Cardiac septum (tissue), 1 donor: ENCODE results near the gene CDK14. TPM values are rescaled to one million over a fixed set of nuclear protein-coding genes. Genes with fewer than 3 reads are reported as not detected.

Experiments used
- DNase-seq: peaks from one replicate; pipeline ENCODE4 v3.0.0-alpha.2; 2020; ENCODE audit warnings: low spot score
- intact Hi-C: fragments of 100-400 bp; cut with DNase I; formaldehyde crosslinking; loops from one replicate; pipeline ENCODE4 v1.14.0; 2022
- long read RNA-seq: library from polyadenylated mRNA; unstranded; transcript quantifications from one replicate; pipeline ENCODE4 v2.0.0, GENCODE V29; 2021
- total RNA-seq: library from RNA; stranded (reverse); fragmentation: NEBNext Ultra II Directional; extraction: Animal tissue kit (Norgen Biotek cat#: 25700); gene quantifications from one replicate; pipeline ENCODE4 v1.2.1, GENCODE V29; 2021
- donor health status: DM: no; HTN: no; CAD: no.

Gene CDK14
- total RNA-seq, result 25.7 TPM
- long read RNA-seq, full-length matches to known transcripts, result 2 of 20 reads
- long read RNA-seq, partial matches to known transcripts, result 7 of 20 reads
- long read RNA-seq, other reads (novel, unspliced or antisense), result 11 of 20 reads

- intact Hi-C loops, result loop anchor here (2.0 kb wide), 1 partner anchor 29 kb away; no protein-coding TSS in a partner anchor
Measured at GRCh38 chr7:90595801-90596670, at the start of gene CDK14. CDK14 (plus strand) TSS chr7:90596321; CDS start chr7:90596628, 307 bp downstream.

GRCh38 chr7:90551036-90551435 is 45.1 kb upstream of the CDK14 start:
- no peak for DNase-seq
- intact Hi-C loops, result loop anchor here (5.0 kb wide), 1 partner anchor 481 kb away; no protein-coding TSS in a partner anchor

More at GRCh38 chr7:90595801-90596670, at the start of gene CDK14:
- peak; percentile 94 for DNase-seq

GRCh38 chr7:90552521-90552920 is 43.6 kb upstream of the CDK14 start:
- no peak for DNase-seq
- intact Hi-C loops, result loop anchor here (5.0 kb wide), 1 partner anchor 480 kb away; no protein-coding TSS in a partner anchor

- intact Hi-C loops, result no loop called here
- DNase-seq, result no peak
Measured at GRCh38 chr7:90560730-90561129, 35.4 kb upstream of the CDK14 start.

GRCh38 chr7:90563286-90563685 is 32.8 kb upstream of the CDK14 start:
- intact Hi-C loops, result no loop called here
- no peak for DNase-seq

- intact Hi-C loops, result no loop called here
Measured at GRCh38 chr7:90564455-90564854, 31.7 kb upstream of the CDK14 start.

GRCh38 chr7:90568213-90568612 is 27.9 kb upstream of the CDK14 start:
- intact Hi-C loops, result no loop called here
- no peak for DNase-seq

More at GRCh38 chr7:90564455-90564854, 31.7 kb upstream of the CDK14 start:
- no peak for DNase-seq

- DNase-seq, result no peak
- intact Hi-C loops, result no loop called here
Measured at GRCh38 chr7:90569368-90569767, 26.8 kb upstream of the CDK14 start.

- no peak for DNase-seq
- intact Hi-C loops, result no loop called here
Measured at GRCh38 chr7:90570373-90570959, 25.7 kb upstream of the CDK14 start.

- DNase-seq, result no peak
- intact Hi-C loops, result no loop called here
Measured at GRCh38 chr7:90574146-90574819, 21.8 kb upstream of the CDK14 start.

GRCh38 chr7:90574820-90575187 is 21.3 kb upstream of the CDK14 start:
- intact Hi-C loops, result no loop called here
- DNase-seq, result no peak

- DNase-seq, result no peak
- intact Hi-C loops, result no loop called here
Measured at GRCh38 chr7:90579181-90579688, 16.9 kb upstream of the CDK14 start.

- intact Hi-C loops, result no loop called here
- DNase-seq, result no peak
Measured at GRCh38 chr7:90580051-90580450, 16.1 kb upstream of the CDK14 start.

- DNase-seq, result no peak
- intact Hi-C loops, result no loop called here
Measured at GRCh38 chr7:90582164-90582563, 14.0 kb upstream of the CDK14 start.

- intact Hi-C loops, result no loop called here
- DNase-seq, result no peak
Measured at GRCh38 chr7:90584378-90584777, 11.7 kb upstream of the CDK14 start.

- intact Hi-C loops, result no loop called here
- DNase-seq, result no peak
Measured at GRCh38 chr7:90586091-90586490, 10.0 kb upstream of the CDK14 start.

GRCh38 chr7:90587766-90588165 is 8.4 kb upstream of the CDK14 start:
- intact Hi-C loops, result no loop called here

GRCh38 chr7:90592033-90592432 is 4.1 kb upstream of the CDK14 start:
- intact Hi-C loops, result no loop called here
- DNase-seq, result no peak

More at GRCh38 chr7:90587766-90588165, 8.4 kb upstream of the CDK14 start:
- DNase-seq, result no peak

GRCh38 chr7:90593205-90593604 is 2.9 kb upstream of the CDK14 start:
- intact Hi-C loops, result no loop called here
- no peak for DNase-seq

- no peak for DNase-seq
- intact Hi-C loops, result no loop called here
Measured at GRCh38 chr7:90594751-90595317, 1.3 kb upstream of the CDK14 start.
